ENCODE results near the gene CNTNAP2. TPM values are rescaled to one million over a fixed set of nuclear protein-coding genes. Genes with fewer than 3 reads are reported as not detected.

CNTNAP2 gene
- total and polyA plus RNA-seq, 4 donors = not detected

DNA sequence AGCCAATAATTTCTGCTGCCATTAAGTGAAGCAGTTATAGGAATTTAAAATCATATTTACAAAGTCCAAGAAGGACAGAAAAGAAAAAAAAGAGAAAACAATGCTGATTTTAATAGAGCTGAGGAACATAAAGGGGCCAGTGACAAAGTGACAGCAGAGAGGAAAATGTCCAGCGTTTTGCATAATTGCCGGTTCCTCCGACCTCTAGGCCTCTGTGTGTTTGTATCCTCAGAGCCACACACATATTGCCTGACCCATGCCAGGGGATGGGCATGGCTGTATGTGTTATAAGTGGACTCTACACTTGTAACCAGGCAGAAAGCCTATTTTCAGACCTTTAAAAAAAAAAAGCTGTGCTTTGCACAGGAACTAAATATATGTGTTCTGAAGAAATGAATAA lies 2107.1 kb downstream of the CNTNAP2 start:
- Histone ChIP-seq H3K27ac (ENCODE audit: low read depth in 1 of 2, low read length in 2 of 2) (no peak overlapping the region), H3K4me1 (ENCODE audit: control insufficient read depth in 1 of 2, insufficient read depth in 2 of 2, low read length in 2 of 2) (no peaks in the 10 kb centered on the region), H3K36me3 (ENCODE audit: control insufficient read depth in 1 of 2, insufficient read depth in 2 of 2, low read length in 1 of 2) (no peaks in the 10 kb centered on the region), H3K27me3 (ENCODE audit: control insufficient read depth in 1 of 2, insufficient read depth in 2 of 2, low read length in 1 of 2) (no peaks in the 10 kb centered on the region), H3K9me3 (ENCODE audit: control insufficient read depth, low read length) (no peaks in the 10 kb centered on the region), H3K4me3 (ENCODE audit: low read length in 2 of 2) (no peak overlapping the region)
- intact Hi-C loops (cut with DNase I) = no loop called here
- WGBS, 2 donors = 71 to 72% methylated on average over 3 of the region's 3 CpGs
- no peak for DNase-seq
- no peak for ATAC-seq (ENCODE audit: low FRiP score)

DNA sequence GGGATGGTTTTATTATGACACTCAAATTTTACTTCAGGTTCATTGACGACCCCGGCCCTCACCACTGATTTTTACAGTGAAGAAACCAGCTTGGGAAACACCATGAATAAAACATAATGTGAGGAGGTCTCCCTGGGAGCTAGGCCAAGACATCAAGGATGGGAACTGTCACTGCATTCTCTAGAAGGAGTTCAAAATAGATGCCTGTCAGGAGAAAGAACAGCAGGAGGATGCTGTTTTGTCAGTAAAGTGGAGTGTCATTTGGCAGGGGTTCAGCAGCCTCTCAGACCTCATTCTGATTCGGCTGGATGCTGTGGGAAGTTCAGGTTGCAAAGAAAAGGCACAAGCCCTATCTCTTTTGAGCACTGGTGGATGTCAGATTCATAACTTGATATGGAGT lies 2113.7 kb downstream of the CNTNAP2 start:
- H3K4me1 ChIP-seq (ENCODE audit: control insufficient read depth in 1 of 2, insufficient read depth in 2 of 2, low read length in 2 of 2) = no peaks in the 10 kb centered on the region
- H3K27ac ChIP-seq (ENCODE audit: low read depth in 1 of 2, low read length in 2 of 2) = no peak overlapping the region
- ATAC-seq (ENCODE audit: low FRiP score) (no peak), DNase-seq (no peak)
- 81 to 83% methylated on average over 3 of the region's 3 CpGs for WGBS, 2 donors
- H3K27me3 ChIP-seq (ENCODE audit: control insufficient read depth in 1 of 2, insufficient read depth in 2 of 2, low read length in 1 of 2) = no peaks in the 10 kb centered on the region
- intact Hi-C loops (cut with DNase I) = no loop called here
- H3K4me3 ChIP-seq (ENCODE audit: low read length in 2 of 2) = no peak overlapping the region
- no peaks in the 10 kb centered on the region for H3K36me3 ChIP-seq (ENCODE audit: control insufficient read depth in 1 of 2, insufficient read depth in 2 of 2, low read length in 1 of 2)
- H3K9me3 ChIP-seq (ENCODE audit: control insufficient read depth, low read length) = no peaks in the 10 kb centered on the region

DNA sequence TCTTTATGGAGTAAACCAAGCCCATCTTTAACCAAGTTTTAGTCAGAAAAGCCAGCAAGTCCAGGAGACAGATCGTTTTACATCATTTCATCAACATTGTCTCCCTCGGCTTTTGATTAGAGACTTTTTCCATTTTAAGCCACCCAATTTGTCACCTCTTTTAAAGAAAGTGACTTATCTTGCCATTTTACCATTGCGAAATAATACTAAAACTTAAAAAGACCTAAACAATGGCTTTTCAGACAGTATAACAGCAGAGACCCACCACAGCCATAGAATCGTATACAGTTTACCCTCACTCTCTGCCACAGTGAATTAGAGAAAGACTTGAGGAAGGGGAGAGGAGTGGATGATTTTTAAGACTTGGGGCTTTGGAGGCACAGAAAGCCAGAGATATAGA lies 2114.3 kb downstream of the CNTNAP2 start:
- Histone ChIP-seq H3K27me3 (ENCODE audit: control insufficient read depth in 1 of 2, insufficient read depth in 2 of 2, low read length in 1 of 2) (no peaks in the 10 kb centered on the region), H3K9me3 (ENCODE audit: control insufficient read depth, low read length) (no peaks in the 10 kb centered on the region), H3K4me1 (ENCODE audit: control insufficient read depth in 1 of 2, insufficient read depth in 2 of 2, low read length in 2 of 2) (no peaks in the 10 kb centered on the region), H3K27ac (ENCODE audit: low read depth in 1 of 2, low read length in 2 of 2) (no peak overlapping the region), H3K36me3 (ENCODE audit: control insufficient read depth in 1 of 2, insufficient read depth in 2 of 2, low read length in 1 of 2) (no peaks in the 10 kb centered on the region), H3K4me3 (ENCODE audit: low read length in 2 of 2) (no peak overlapping the region)
- intact Hi-C loops (cut with DNase I) = no loop called here
- no peak for DNase-seq
- ATAC-seq (ENCODE audit: low FRiP score) = no peak
- WGBS, 2 donors = 87 to 88% methylated on average over 4 of the region's 4 CpGs

- ATAC-seq (ENCODE audit: low FRiP score) = no peak
- 39 to 53% methylated on average over 3 of the region's 3 CpGs for WGBS, 2 donors
- no peaks in the 10 kb centered on the region for H3K4me1 ChIP-seq (ENCODE audit: control insufficient read depth in 1 of 2, insufficient read depth in 2 of 2, low read length in 2 of 2)
- peaks cover 2% of the 10 kb centered on the region for H3K9me3 ChIP-seq (ENCODE audit: control insufficient read depth, low read length)
- no peaks in the 10 kb centered on the region for H3K27me3 ChIP-seq (ENCODE audit: control insufficient read depth in 1 of 2, insufficient read depth in 2 of 2, low read length in 1 of 2)
- no peaks in the 10 kb centered on the region for H3K36me3 ChIP-seq (ENCODE audit: control insufficient read depth in 1 of 2, insufficient read depth in 2 of 2, low read length in 1 of 2)
- no peak overlapping the region for H3K27ac ChIP-seq (ENCODE audit: low read depth in 1 of 2, low read length in 2 of 2)
- intact Hi-C loops (cut with DNase I) = no loop called here
- no peak for DNase-seq
- H3K4me3 ChIP-seq (ENCODE audit: low read length in 2 of 2) = no peak overlapping the region
Observed at GRCh38 chr7:148232784-148233183, 2116.2 kb downstream of the CNTNAP2 start.

- DNase-seq = no peak
- peaks cover 2% of the 10 kb centered on the region for H3K9me3 ChIP-seq (ENCODE audit: control insufficient read depth, low read length)
- H3K36me3 ChIP-seq (ENCODE audit: control insufficient read depth in 1 of 2, insufficient read depth in 2 of 2, low read length in 1 of 2) = no peaks in the 10 kb centered on the region
- H3K4me1 ChIP-seq (ENCODE audit: control insufficient read depth in 1 of 2, insufficient read depth in 2 of 2, low read length in 2 of 2) = no peaks in the 10 kb centered on the region
- no peak overlapping the region for H3K27ac ChIP-seq (ENCODE audit: low read depth in 1 of 2, low read length in 2 of 2)
- WGBS, 2 donors = 82 to 86% methylated on average over 1 of the region's 1 CpG
- no peak overlapping the region for H3K4me3 ChIP-seq (ENCODE audit: low read length in 2 of 2)
- intact Hi-C loops (cut with DNase I) = no loop called here
- H3K27me3 ChIP-seq (ENCODE audit: control insufficient read depth in 1 of 2, insufficient read depth in 2 of 2, low read length in 1 of 2) = no peaks in the 10 kb centered on the region
- ATAC-seq (ENCODE audit: low FRiP score) = no peak
Observed at GRCh38 chr7:148234715-148235114, 2118.1 kb downstream of the CNTNAP2 start.

DNA sequence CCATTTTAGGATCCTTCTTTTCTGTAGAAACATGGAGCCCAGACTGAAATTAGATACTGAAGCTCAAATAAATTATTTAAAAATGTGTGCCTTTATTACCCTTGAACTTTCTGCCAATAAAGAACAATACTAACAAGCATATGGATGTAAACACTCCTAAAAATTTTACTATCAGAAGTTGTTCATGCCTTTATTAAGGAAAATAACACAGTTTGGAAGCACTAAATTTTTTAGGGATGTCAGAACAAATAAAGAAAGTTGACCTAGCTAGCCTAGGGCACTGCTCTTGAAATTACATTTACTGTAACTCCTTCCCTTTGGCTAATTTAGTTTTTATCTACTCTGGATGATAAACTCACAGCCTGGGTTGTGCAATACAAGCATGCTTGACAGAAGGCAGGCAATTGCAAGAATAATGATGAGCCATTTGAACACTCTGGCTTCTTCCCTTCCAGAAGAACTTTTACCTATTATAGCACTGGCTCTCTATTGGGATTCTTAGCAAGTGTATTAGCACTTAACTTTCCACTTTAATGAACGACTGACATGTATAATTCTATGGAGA lies 2122.2 kb downstream of the CNTNAP2 start:
- no peak overlapping the region for H3K4me3 ChIP-seq (ENCODE audit: low read length in 2 of 2)
- ATAC-seq (ENCODE audit: low FRiP score) = no peak

DNA sequence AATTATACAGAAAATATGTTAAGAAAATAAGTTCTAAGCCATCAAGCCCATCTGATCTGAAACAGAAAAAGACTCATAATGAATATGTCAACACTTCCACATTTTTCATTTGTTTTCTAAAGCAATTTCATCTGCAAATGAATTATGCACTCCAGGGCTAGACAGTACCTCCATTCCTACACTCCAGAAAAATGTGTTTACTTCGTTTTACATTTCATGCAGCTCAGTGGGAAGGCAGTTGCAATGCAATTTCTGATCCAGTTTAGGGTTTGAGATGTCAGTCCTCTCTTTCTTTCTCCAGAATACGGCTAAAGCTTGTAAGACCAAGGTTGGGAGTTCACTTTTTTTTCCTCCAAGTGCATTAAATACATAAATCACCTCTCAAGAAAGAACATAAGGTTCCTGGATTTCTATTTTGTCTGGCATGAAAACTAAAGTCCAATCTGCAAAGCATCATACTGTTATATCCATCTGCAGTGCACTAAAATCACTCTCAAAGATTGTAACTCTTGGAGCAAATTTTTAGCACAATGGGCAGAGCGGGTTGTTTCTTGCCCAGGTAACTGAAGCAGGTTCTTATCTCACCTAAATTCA lies 2125.2 kb downstream of the CNTNAP2 start:
- WGBS, 2 donors = 24 to 27% methylated on average over 3 of the region's 3 CpGs
- DNase-seq (no peak), ATAC-seq (ENCODE audit: low FRiP score) (no peak)
- intact Hi-C loops (cut with DNase I) = no loop called here
- Histone ChIP-seq H3K4me1 (ENCODE audit: control insufficient read depth in 1 of 2, insufficient read depth in 2 of 2, low read length in 2 of 2) (no peaks in the 10 kb centered on the region), H3K9me3 (ENCODE audit: control insufficient read depth, low read length) (no peaks in the 10 kb centered on the region), H3K27ac (ENCODE audit: low read depth in 1 of 2, low read length in 2 of 2) (no peak overlapping the region), H3K27me3 (ENCODE audit: control insufficient read depth in 1 of 2, insufficient read depth in 2 of 2, low read length in 1 of 2) (no peaks in the 10 kb centered on the region), H3K4me3 (ENCODE audit: low read length in 2 of 2) (no peak overlapping the region), H3K36me3 (ENCODE audit: control insufficient read depth in 1 of 2, insufficient read depth in 2 of 2, low read length in 1 of 2) (no peaks in the 10 kb centered on the region)

More for the DNA sequence above, 2122.2 kb downstream of the CNTNAP2 start:
- 90 to 93% methylated on average over 1 of the region's 1 CpG for WGBS, 2 donors
- Histone ChIP-seq H3K36me3 (ENCODE audit: control insufficient read depth in 1 of 2, insufficient read depth in 2 of 2, low read length in 1 of 2) (no peaks in the 10 kb centered on the region), H3K4me1 (ENCODE audit: control insufficient read depth in 1 of 2, insufficient read depth in 2 of 2, low read length in 2 of 2) (no peaks in the 10 kb centered on the region), H3K27me3 (ENCODE audit: control insufficient read depth in 1 of 2, insufficient read depth in 2 of 2, low read length in 1 of 2) (no peaks in the 10 kb centered on the region), H3K9me3 (ENCODE audit: control insufficient read depth, low read length) (peaks cover 2% of the 10 kb centered on the region), H3K27ac (ENCODE audit: low read depth in 1 of 2, low read length in 2 of 2) (no peak overlapping the region)
- intact Hi-C loops (cut with DNase I) = no loop called here
- no peak for DNase-seq

DNA sequence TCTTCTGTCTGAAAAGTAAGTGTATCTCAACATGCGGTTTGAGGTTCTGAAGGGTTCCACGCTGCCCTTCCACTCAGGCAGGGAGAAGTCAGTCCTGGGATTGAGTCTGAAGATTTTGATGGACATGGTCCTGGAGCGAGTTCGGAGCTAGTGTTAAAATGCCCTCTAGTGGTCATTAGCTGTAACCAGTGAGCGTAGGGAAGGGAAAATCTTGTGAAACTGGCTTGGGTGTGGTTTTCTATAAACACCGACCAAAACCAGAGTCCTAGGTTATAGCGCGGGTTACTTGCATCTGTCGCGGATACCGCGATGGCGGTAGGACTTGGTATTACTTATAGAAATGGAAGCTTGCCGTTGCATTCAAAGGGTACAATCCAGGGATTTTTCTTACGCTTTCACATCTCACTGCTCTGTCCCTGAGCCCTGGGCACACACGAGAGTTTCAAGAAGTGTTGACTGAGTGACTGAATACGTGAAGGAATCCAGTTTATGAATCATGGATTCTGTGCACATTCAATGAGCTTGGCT lies 2125.8 kb downstream of the CNTNAP2 start:
- DNase-seq = no peak
- Histone ChIP-seq H3K27ac (ENCODE audit: low read depth in 1 of 2, low read length in 2 of 2) (no peak overlapping the region), H3K4me1 (ENCODE audit: control insufficient read depth in 1 of 2, insufficient read depth in 2 of 2, low read length in 2 of 2) (no peaks in the 10 kb centered on the region), H3K9me3 (ENCODE audit: control insufficient read depth, low read length) (no peaks in the 10 kb centered on the region), H3K27me3 (ENCODE audit: control insufficient read depth in 1 of 2, insufficient read depth in 2 of 2, low read length in 1 of 2) (no peaks in the 10 kb centered on the region), H3K4me3 (ENCODE audit: low read length in 2 of 2) (no peak overlapping the region), H3K36me3 (ENCODE audit: control insufficient read depth in 1 of 2, insufficient read depth in 2 of 2, low read length in 1 of 2) (no peaks in the 10 kb centered on the region)
- 1 to 2% methylated on average over 17 of the region's 17 CpGs for WGBS, 2 donors
- ATAC-seq (ENCODE audit: low FRiP score) = peak; percentile 84
- intact Hi-C loops (cut with DNase I) = no loop called here

DNA sequence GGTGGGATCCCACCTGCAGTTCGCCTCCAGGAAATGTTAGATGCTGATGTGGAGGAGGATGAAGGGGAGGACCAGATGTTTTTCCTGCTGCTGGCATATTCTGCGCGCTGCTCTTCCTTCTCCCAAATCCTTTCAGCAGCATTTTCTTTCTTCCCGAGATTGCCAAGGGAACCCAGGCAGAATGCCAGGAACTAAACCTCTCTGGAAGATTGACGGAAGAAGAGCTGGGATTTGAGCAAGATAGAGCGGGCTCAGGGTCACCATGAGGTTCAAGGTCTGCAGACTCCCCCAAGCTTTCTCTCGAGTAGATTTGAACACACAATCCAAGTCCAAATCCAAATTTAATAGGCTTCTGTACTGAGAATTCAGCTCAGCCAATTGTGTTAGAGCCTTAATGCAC lies 2128.8 kb downstream of the CNTNAP2 start:
- Histone ChIP-seq H3K4me3 (ENCODE audit: low read length in 2 of 2) (no peak overlapping the region), H3K36me3 (ENCODE audit: control insufficient read depth in 1 of 2, insufficient read depth in 2 of 2, low read length in 1 of 2) (no peaks in the 10 kb centered on the region), H3K9me3 (ENCODE audit: control insufficient read depth, low read length) (peaks cover under 1% of the 10 kb centered on the region), H3K27me3 (ENCODE audit: control insufficient read depth in 1 of 2, insufficient read depth in 2 of 2, low read length in 1 of 2) (no peaks in the 10 kb centered on the region), H3K4me1 (ENCODE audit: control insufficient read depth in 1 of 2, insufficient read depth in 2 of 2, low read length in 2 of 2) (no peaks in the 10 kb centered on the region), H3K27ac (ENCODE audit: low read depth in 1 of 2, low read length in 2 of 2) (no peak overlapping the region)
- ATAC-seq (ENCODE audit: low FRiP score) (no peak), DNase-seq (no peak)
- 31 to 47% methylated on average over 7 of the region's 7 CpGs for WGBS, 2 donors
- intact Hi-C loops (cut with DNase I) = no loop called here

Data from aorta (tissue), 5 donors.